ENCODE measurements around the gene CRIM1.

- TF ChIP-seq CTCF (IDR thresholded peaks at IDR 0.05; ENCODE audit: borderline replicate concordance, extremely low read depth, low read length, poor library complexity, severe bottlenecking) (no peak), EZH2 (IDR thresholded peaks at IDR 0.05; ENCODE audit: borderline replicate concordance, low read depth, low read length, severe bottlenecking) (no peak)
These were observed 28.1 kb downstream of the CRIM1 start for GRCh38 chr2:36383726-36384125.

All from DND-41 (cell line).